Glutamatergic neuron (in vitro differentiated cells): Measurements from ENCODE around the gene RASGEF1C. TPM values are rescaled to one million over a fixed set of nuclear protein-coding genes. Genes with fewer than 3 reads are reported as not detected.

Experiments
- DNase-seq: peaks from one replicate; pipeline ENCODE4 v3.0.0; 2022
- H3K27ac Mint-ChIP-seq: one replicate; pipeline ENCODE4 v1.8.0; 2020; ENCODE audit warnings: mild to moderate bottlenecking, mixed read lengths, inconsistent platforms; ENCODE audit not compliant: unreplicated experiment
- H3K27me3 Mint-ChIP-seq: one replicate; pipeline ENCODE4 v1.8.0; 2020; ENCODE audit warnings: mild to moderate bottlenecking, moderate library complexity, mixed read lengths, inconsistent platforms; ENCODE audit not compliant: unreplicated experiment
- H3K36me3 Mint-ChIP-seq: one replicate; pipeline ENCODE4 v1.8.0; 2020; ENCODE audit warnings: mild to moderate bottlenecking, mixed read lengths, inconsistent platforms; ENCODE audit not compliant: unreplicated experiment
- H3K4me1 Mint-ChIP-seq: one replicate; pipeline ENCODE4 v1.8.0; 2020; ENCODE audit warnings: mild to moderate bottlenecking, low read depth, mixed read lengths, inconsistent platforms; ENCODE audit not compliant: unreplicated experiment
- H3K4me3 Mint-ChIP-seq: one replicate; pipeline ENCODE4 v1.8.0; 2020; ENCODE audit warnings: mild to moderate bottlenecking, mixed read lengths, inconsistent platforms; ENCODE audit not compliant: unreplicated experiment
- H3K9me3 Mint-ChIP-seq: one replicate; pipeline ENCODE4 v1.8.0; 2020; ENCODE audit warnings: mild to moderate bottlenecking, moderate library complexity, mixed read lengths, inconsistent platforms; ENCODE audit not compliant: unreplicated experiment
- total RNA-seq: library from RNA; stranded (reverse); fragmentation: NEBNext Ultra II Directional; extraction: Animal tissue kit (Norgen Biotek cat#: 25700); gene quantifications from one replicate; pipeline ENCODE4 v1.2.1, GENCODE V29; 2021; ENCODE audit not compliant: unreplicated experiment
- TF ChIP-seq, protein P1 (sequence below): fragments of 200-600 bp; sonication (generic); IDR thresholded peaks from one replicate; pipeline ENCODE4 v1.5.0; 2021; ENCODE audit not compliant: partially characterized antibody, unreplicated experiment

The RASGEF1C gene
- total RNA-seq, 1 donor from 2014 or later = 21.1 TPM

DNA sequence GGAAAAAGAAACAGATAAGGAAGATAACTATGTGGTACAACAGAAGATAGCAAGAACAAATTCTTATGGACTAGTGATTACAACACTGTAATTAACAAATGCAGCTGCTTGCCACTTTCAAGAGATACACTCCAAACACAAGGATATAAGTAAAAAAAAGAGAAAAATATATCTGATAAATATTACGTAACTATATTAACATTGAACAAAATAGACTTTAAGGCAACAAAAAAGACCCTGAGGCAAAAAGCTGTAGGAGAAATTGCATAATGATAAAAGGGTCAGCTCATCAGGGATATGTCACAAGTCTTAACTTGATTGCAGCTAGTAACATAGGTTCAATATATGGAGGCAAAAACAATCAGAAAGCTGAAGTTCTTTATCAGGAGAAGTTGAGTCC, 86.1 kb downstream of the RASGEF1C start:
- peaks cover 13% of the 10 kb centered on the region for H3K27me3 Mint-ChIP-seq
- peaks cover 21% of the 10 kb centered on the region for H3K4me1 Mint-ChIP-seq
- H3K27ac Mint-ChIP-seq = peak overlapping the region; percentile 56
- peaks cover 8% of the 10 kb centered on the region for H3K9me3 Mint-ChIP-seq
- no peak for DNase-seq
- peaks cover 4% of the 10 kb centered on the region for H3K36me3 Mint-ChIP-seq
- TF ChIP-seq, protein P1, sequence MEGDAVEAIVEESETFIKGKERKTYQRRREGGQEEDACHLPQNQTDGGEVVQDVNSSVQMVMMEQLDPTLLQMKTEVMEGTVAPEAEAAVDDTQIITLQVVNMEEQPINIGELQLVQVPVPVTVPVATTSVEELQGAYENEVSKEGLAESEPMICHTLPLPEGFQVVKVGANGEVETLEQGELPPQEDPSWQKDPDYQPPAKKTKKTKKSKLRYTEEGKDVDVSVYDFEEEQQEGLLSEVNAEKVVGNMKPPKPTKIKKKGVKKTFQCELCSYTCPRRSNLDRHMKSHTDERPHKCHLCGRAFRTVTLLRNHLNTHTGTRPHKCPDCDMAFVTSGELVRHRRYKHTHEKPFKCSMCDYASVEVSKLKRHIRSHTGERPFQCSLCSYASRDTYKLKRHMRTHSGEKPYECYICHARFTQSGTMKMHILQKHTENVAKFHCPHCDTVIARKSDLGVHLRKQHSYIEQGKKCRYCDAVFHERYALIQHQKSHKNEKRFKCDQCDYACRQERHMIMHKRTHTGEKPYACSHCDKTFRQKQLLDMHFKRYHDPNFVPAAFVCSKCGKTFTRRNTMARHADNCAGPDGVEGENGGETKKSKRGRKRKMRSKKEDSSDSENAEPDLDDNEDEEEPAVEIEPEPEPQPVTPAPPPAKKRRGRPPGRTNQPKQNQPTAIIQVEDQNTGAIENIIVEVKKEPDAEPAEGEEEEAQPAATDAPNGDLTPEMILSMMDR = no peak
- no peak overlapping the region for H3K4me3 Mint-ChIP-seq

- H3K4me1 Mint-ChIP-seq = peaks cover 21% of the 10 kb centered on the region
- peaks cover 8% of the 10 kb centered on the region for H3K9me3 Mint-ChIP-seq
- TF ChIP-seq, protein P1 = no peak
- H3K36me3 Mint-ChIP-seq = peaks cover 4% of the 10 kb centered on the region
- H3K27me3 Mint-ChIP-seq = peaks cover 15% of the 10 kb centered on the region
- H3K4me3 Mint-ChIP-seq = peak overlapping the region; percentile 83
- DNase-seq = peak; percentile 57
- H3K27ac Mint-ChIP-seq = peak overlapping the region; percentile 96
Measured at GRCh38 chr5:180121826-180122413, 87.1 kb downstream of the RASGEF1C start.

- Mint-ChIP-seq H3K9me3 (peaks cover 8% of the 10 kb centered on the region), H3K4me1 (peaks cover 16% of the 10 kb centered on the region), H3K27me3 (peaks cover 15% of the 10 kb centered on the region), H3K36me3 (no peaks in the 10 kb centered on the region), H3K27ac (peak overlapping the region; percentile 96), H3K4me3 (no peak overlapping the region)
- peak; percentile 17 for DNase-seq
- TF ChIP-seq, protein P1 = no peak
Measured at GRCh38 chr5:180120237-180121101, 88.5 kb downstream of the RASGEF1C start.

DNA sequence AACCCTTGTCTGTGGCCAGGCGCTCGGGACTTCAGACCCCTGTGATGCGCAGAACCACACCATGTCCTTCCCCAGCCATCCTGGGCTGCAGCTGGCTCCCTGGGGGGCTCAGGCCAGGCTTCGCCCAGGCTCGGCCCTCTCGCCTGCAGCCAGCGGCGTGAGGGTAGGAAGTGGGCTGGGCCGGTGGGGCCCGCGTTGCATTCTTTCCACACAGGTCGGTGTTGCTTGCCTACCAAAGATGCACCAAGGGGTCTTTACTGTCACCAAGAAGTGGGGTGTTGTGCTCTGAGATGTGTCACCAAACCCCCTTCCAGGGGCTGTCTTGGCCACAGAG, 89.1 kb downstream of the RASGEF1C start:
- H3K4me1 Mint-ChIP-seq = peaks cover 16% of the 10 kb centered on the region
- H3K27ac Mint-ChIP-seq = no peak overlapping the region
- TF ChIP-seq, protein P1 = no peak
- H3K27me3 Mint-ChIP-seq = peaks cover 15% of the 10 kb centered on the region
- H3K36me3 Mint-ChIP-seq = no peaks in the 10 kb centered on the region
- H3K4me3 Mint-ChIP-seq = no peak overlapping the region
- no peak for DNase-seq
- peaks cover 10% of the 10 kb centered on the region for H3K9me3 Mint-ChIP-seq
